ENCODE results near the gene CTXN1. TPM values are rescaled to one million over a fixed set of nuclear protein-coding genes. Genes with fewer than 3 reads are reported as not detected.

CTXN1 gene
- total RNA-seq, 4 donors from 2014 or later = 2.9 to 29.7 (median 4.8) TPM

DNA sequence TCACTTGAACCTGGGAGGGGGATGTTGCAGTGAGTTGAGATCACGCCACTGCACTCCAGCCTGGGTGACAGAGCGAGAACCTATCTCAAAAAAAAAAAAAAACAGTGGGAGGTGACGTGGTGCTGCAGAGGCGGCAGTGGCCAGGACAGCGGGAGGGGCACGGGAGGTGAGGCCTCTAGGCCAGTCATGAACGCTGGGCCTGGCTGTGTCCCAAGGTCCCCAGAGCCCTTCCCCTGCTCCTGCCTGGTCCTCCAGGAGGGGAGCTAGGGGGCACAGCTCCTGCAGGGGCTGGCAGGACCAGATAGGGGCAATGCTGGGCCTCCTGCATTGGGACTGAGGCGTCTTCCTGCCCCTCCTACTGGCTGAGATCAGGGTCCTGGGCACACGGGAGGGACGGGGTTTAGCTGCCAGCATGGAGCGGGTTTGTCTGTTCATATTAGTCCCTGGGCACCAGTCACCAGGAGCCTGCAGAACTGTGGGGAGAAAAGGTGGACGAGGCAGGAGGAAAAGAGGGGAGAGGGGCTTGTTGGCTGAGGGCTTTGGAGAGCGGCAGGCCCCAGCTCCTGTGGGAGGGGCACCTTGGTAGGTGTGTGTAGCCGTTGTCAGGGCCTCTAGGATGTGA, 17.7 kb downstream of the CTXN1 start:
- WGBS, 2 donors (ENCODE audit: low coverage in 1 of 2) = 81% methylated on average over 14 of the region's 14 CpGs; no CpG with 5 or more reads in 1 of the 2 donors
- H3K4me1 ChIP-seq = peaks cover 15 to 24% (median 17%) of the 10 kb centered on the region in 4 donors
- no peak for TF ChIP-seq POLR2AphosphoS5 (IDR thresholded peaks at IDR 0.05)
- no peak for TF ChIP-seq POLR2A (IDR thresholded peaks at IDR 0.05)
- no peak for TF ChIP-seq EP300 (IDR thresholded peaks at IDR 0.05; ENCODE audit: low read depth)
- TF ChIP-seq, protein P1, sequence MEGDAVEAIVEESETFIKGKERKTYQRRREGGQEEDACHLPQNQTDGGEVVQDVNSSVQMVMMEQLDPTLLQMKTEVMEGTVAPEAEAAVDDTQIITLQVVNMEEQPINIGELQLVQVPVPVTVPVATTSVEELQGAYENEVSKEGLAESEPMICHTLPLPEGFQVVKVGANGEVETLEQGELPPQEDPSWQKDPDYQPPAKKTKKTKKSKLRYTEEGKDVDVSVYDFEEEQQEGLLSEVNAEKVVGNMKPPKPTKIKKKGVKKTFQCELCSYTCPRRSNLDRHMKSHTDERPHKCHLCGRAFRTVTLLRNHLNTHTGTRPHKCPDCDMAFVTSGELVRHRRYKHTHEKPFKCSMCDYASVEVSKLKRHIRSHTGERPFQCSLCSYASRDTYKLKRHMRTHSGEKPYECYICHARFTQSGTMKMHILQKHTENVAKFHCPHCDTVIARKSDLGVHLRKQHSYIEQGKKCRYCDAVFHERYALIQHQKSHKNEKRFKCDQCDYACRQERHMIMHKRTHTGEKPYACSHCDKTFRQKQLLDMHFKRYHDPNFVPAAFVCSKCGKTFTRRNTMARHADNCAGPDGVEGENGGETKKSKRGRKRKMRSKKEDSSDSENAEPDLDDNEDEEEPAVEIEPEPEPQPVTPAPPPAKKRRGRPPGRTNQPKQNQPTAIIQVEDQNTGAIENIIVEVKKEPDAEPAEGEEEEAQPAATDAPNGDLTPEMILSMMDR (IDR thresholded peaks at IDR 0.05) = no peak
- in situ Hi-C loops (cut with MboI; ENCODE audit: low pct_ligation_motif_present in 1 of 4, low pct_unique_long_range_greater_than_20kb in 1 of 4, low sequenced_read_pairs in 3 of 4) = no loop called here
- H3K27me3 ChIP-seq = no peaks in the 10 kb centered on the region
- H3K9me3 ChIP-seq = no peaks in the 10 kb centered on the region
- no peak overlapping the region for H3K27ac ChIP-seq
- intact Hi-C loops (cut with DNase I; ENCODE audit: low total_unique reads) = loop anchor here (5.0 kb wide), 1 partner anchor 1551 kb away; no protein-coding TSS in a partner anchor
- H3K4me3 ChIP-seq = no peak overlapping the region
- H3K36me3 ChIP-seq = peaks cover 0 to 29% (median 14%) of the 10 kb centered on the region in 4 donors
- DNase-seq = no peak

- H3K4me1 ChIP-seq = peaks cover 18 to 31% (median 24%) of the 10 kb centered on the region in 4 donors
- in situ Hi-C loops (cut with MboI; ENCODE audit: low pct_ligation_motif_present in 1 of 4, low pct_unique_long_range_greater_than_20kb in 1 of 4, low sequenced_read_pairs in 3 of 4) = no loop called here
- no peak overlapping the region for H3K4me3 ChIP-seq
- DNase-seq = peak; percentile 5
- H3K27ac ChIP-seq = no peak overlapping the region
- no peaks in the 10 kb centered on the region for H3K9me3 ChIP-seq
- H3K36me3 ChIP-seq = peaks cover 0 to 26% (median 12%) of the 10 kb centered on the region in 4 donors
- TF ChIP-seq, protein P1 (IDR thresholded peaks at IDR 0.05) = no peak
- TF ChIP-seq POLR2A (IDR thresholded peaks at IDR 0.05) = no peak
- TF ChIP-seq POLR2AphosphoS5 (IDR thresholded peaks at IDR 0.05) = no peak
- TF ChIP-seq EP300 (IDR thresholded peaks at IDR 0.05; ENCODE audit: low read depth) = no peak
- no peaks in the 10 kb centered on the region for H3K27me3 ChIP-seq
- WGBS, 2 donors (ENCODE audit: low coverage in 1 of 2) = 60 to 92% methylated on average over 1 to 11 of the region's 11 CpGs
- intact Hi-C loops (cut with DNase I; ENCODE audit: low total_unique reads) = loop anchor here (5.0 kb wide), 1 partner anchor 1550 kb away; no protein-coding TSS in a partner anchor
Observed at GRCh38 chr19:7907544-7907943, 18.4 kb downstream of the CTXN1 start.

GRCh38 chr19:7907122-7907521, 18.8 kb downstream of the CTXN1 start:
- Histone ChIP-seq H3K36me3 (peaks cover 0 to 22% (median 10%) of the 10 kb centered on the region in 4 donors), H3K4me1 (peaks cover 18 to 32% (median 26%) of the 10 kb centered on the region in 4 donors), H3K27ac (no peak overlapping the region), H3K9me3 (no peaks in the 10 kb centered on the region), H3K4me3 (no peak overlapping the region), H3K27me3 (no peaks in the 10 kb centered on the region)
- WGBS, 2 donors (ENCODE audit: low coverage in 1 of 2) = 89 to 93% methylated on average over 8 to 19 of the region's 19 CpGs
- DNase-seq = peak; percentile 7
- TF ChIP-seq POLR2A (IDR thresholded peaks at IDR 0.05) (no peak), EP300 (IDR thresholded peaks at IDR 0.05; ENCODE audit: low read depth) (no peak), POLR2AphosphoS5 (IDR thresholded peaks at IDR 0.05) (no peak)
- TF ChIP-seq, protein P1 (IDR thresholded peaks at IDR 0.05) = no peak
- in situ Hi-C loops (cut with MboI; ENCODE audit: low pct_ligation_motif_present in 1 of 4, low pct_unique_long_range_greater_than_20kb in 1 of 4, low sequenced_read_pairs in 3 of 4) = no loop called here
- intact Hi-C loops (cut with DNase I; ENCODE audit: low total_unique reads) = loop anchor here (5.0 kb wide), 1 partner anchor 1550 kb away; no protein-coding TSS in a partner anchor

GRCh38 chr19:7905859-7906258, 20.1 kb downstream of the CTXN1 start:
- H3K4me1 ChIP-seq = peaks cover 18 to 32% (median 26%) of the 10 kb centered on the region in 4 donors
- H3K36me3 ChIP-seq = peaks cover 0 to 9% (median 4%) of the 10 kb centered on the region in 4 donors
- in situ Hi-C loops (cut with MboI; ENCODE audit: low pct_ligation_motif_present in 1 of 4, low pct_unique_long_range_greater_than_20kb in 1 of 4, low sequenced_read_pairs in 3 of 4) (no loop called here), intact Hi-C loops (cut with DNase I; ENCODE audit: low total_unique reads) (loop anchor here (5.0 kb wide), 1 partner anchor 1549 kb away; no protein-coding TSS in a partner anchor)
- DNase-seq = peak; percentile 6
- H3K27me3 ChIP-seq = no peaks in the 10 kb centered on the region
- 88% methylated on average over 10 of the region's 10 CpGs; no CpG with 5 or more reads in 1 of the 2 donors for WGBS, 2 donors (ENCODE audit: low coverage in 1 of 2)
- TF ChIP-seq, protein P1 (IDR thresholded peaks at IDR 0.05) = no peak
- TF ChIP-seq POLR2A (IDR thresholded peaks at IDR 0.05) (no peak), EP300 (IDR thresholded peaks at IDR 0.05; ENCODE audit: low read depth) (no peak), POLR2AphosphoS5 (IDR thresholded peaks at IDR 0.05) (no peak)
- H3K27ac ChIP-seq = no peak overlapping the region
- H3K4me3 ChIP-seq = no peak overlapping the region
- H3K9me3 ChIP-seq = no peaks in the 10 kb centered on the region

Measured in transverse colon (tissue), 4 donors.